Ishikawa (cell line): ENCODE data around the gene ADAMTS12.

Experiments
- CEBPB ChIP-seq: IDR thresholded peaks from 2 replicates; pipeline ENCODE4 v1.6.1; 2012
- MAX ChIP-seq: IDR thresholded peaks from 2 replicates; pipeline ENCODE4 v1.6.1; 2012

DNA sequence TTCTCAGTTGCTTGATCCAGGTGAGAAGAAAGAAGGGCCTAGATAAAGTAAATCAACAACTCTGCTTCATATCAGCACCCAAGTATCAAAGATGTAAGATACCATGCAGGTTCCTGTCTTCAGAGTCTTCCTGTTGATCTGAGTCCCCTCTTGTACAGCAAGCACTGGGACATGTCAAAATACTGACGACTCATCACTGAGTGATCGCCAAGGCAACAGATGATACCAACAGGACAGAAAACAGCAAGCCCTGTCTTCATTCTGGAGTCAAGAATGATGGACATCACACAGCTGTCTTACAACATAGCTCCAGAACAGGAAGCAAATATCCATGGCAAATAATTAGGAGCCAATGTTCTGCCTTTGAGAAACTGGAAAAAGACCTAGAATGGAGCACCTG is 367.3 kb downstream of the ADAMTS12 start:
- TF ChIP-seq MAX (no peak), CEBPB (no peak)
